ENCODE data around the gene FAM135A. TPM values are rescaled to one million over a fixed set of nuclear protein-coding genes. Genes with fewer than 3 reads are reported as not detected.

FAM135A gene
- total and polyA plus RNA-seq, 10 of the 15 experiments (the other 5 are each of a cell fraction or from before 2014, with no cell fraction given), result 3.9 to 24.5 (median 13.7) TPM

- no peak for DNase-seq (ENCODE audit: low read depth, low spot score)
- 65% methylated on average over 4 of the region's 4 CpGs for whole genome bisulfite sequencing (ENCODE audit: insufficient coverage, insufficient replicate concordance, low lambda C conversion rate, missing lambda C conversion rate)
- H3K27me3 ChIP-seq (replicated peaks in 1 of 2; ENCODE audit: control insufficient read depth in 2 of 2, insufficient read depth in 2 of 2, low read length in 1 of 2), result no peaks in the 10 kb centered on the region
- intact Hi-C loops (cut with micrococcal nuclease; ENCODE audit: unreplicated experiment), result loop anchor here (10.0 kb wide), 1 partner anchor 505 kb away; no protein-coding TSS in a partner anchor
- no TSS peak for BruUV-seq (replicated peaks)
- no peak overlapping the region for H3K4me3 ChIP-seq
- H3K4me2 ChIP-seq (ENCODE audit: control insufficient read depth, insufficient read depth), result no peak overlapping the region
- ChIA-PET POLR2A (interaction anchor here (0.8 kb wide), 1 partner anchor 66 kb away, joined by 3 read pairs; no protein-coding TSS in a partner anchor), CTCF (interaction anchor here (0.5 to 4.5 kb wide), 4 partner anchors 9 to 159 kb away, joined by 3 to 35 read pairs (median 7); no protein-coding TSS in a partner anchor), RAD21 (ENCODE audit: unreplicated experiment) (interaction anchor here (0.6 to 1.3 kb wide), 4 partner anchors 10 to 158 kb away, joined by 3 to 5 read pairs (median 4); no protein-coding TSS in a partner anchor), SMC1A (ENCODE audit: uncharacterized antibody, unreplicated experiment) (interaction anchor here (0.7 to 1.9 kb wide), 10 partner anchors 9 to 307 kb away, joined by 3 to 9 read pairs (median 3); no protein-coding TSS in a partner anchor)
- H3K36me3 ChIP-seq (ENCODE audit: control insufficient read depth in 2 of 2, insufficient read depth in 2 of 2, low read length in 1 of 2), result no peaks in the 10 kb centered on the region
- H3K79me2 ChIP-seq (ENCODE audit: control insufficient read depth, insufficient read depth, low read length), result no peaks in the 10 kb centered on the region
- H3K4me1 ChIP-seq (ENCODE audit: control insufficient read depth, insufficient read depth, low read length), result no peaks in the 10 kb centered on the region; the same call in 1 of the 2 replicates
- H2AFZ ChIP-seq (ENCODE audit: control insufficient read depth, low read depth, low read length), result no peak overlapping the region
- H3K27ac ChIP-seq (ENCODE audit: control insufficient read depth, insufficient read depth), result no peak overlapping the region
- H4K20me1 ChIP-seq (ENCODE audit: control insufficient read depth, insufficient read depth), result no peaks in the 10 kb centered on the region
- no peak for FAIRE-seq
- ATAC-seq, result peak; percentile 29
- no peak overlapping the region for H3K9ac ChIP-seq (ENCODE audit: control insufficient read depth, insufficient read depth, low read length)
- H3K9me3 ChIP-seq (replicated peaks; ENCODE audit: control insufficient read depth, insufficient read depth, low read length), result no peaks in the 10 kb centered on the region
- in situ Hi-C loops (cut with MboI), result no loop called here
- TF ChIP-seq PML (IDR thresholded peaks at IDR 0.05; ENCODE audit: low read length), result no peak
- no peak for TF ChIP-seq HSF1 (IDR thresholded peaks at IDR 0.05; ENCODE audit: low read depth, low read length)
- TF ChIP-seq SUPT20H (IDR thresholded peaks at IDR 0.05; ENCODE audit: borderline replicate concordance, control insufficient read depth, low read depth, low read length), result no peak
- no peak for TF ChIP-seq MYB (IDR thresholded peaks at IDR 0.05; ENCODE audit: borderline replicate concordance, low read depth, low read length)
- no peak for TF ChIP-seq HDAC2 (IDR thresholded peaks at IDR 0.05)
- no peak for TF ChIP-seq CBX3 (IDR thresholded peaks at IDR 0.05; ENCODE audit: borderline replicate concordance, low read depth)
- no peak for TF ChIP-seq SPI1 (IDR thresholded peaks at IDR 0.05; ENCODE audit: borderline replicate concordance, insufficient read depth, low read depth, low read length)
- no peak for TF ChIP-seq FOXM1 (IDR thresholded peaks at IDR 0.05; ENCODE audit: low read depth, low read length)
- TF ChIP-seq KDM1A (IDR thresholded peaks at IDR 0.05; ENCODE audit: borderline replicate concordance), result no peak
- TF ChIP-seq SREBF1 (IDR thresholded peaks at IDR 0.05; ENCODE audit: low read length), result no peak
- TF ChIP-seq E4F1 (IDR thresholded peaks at IDR 0.05; ENCODE audit: borderline replicate concordance, partially characterized antibody), result no peak
- no peak for TF ChIP-seq POLR2AphosphoS5 (IDR thresholded peaks at IDR 0.05; ENCODE audit: low read length)
- TF ChIP-seq ESRRA (IDR thresholded peaks at IDR 0.05; ENCODE audit: low read length), result no peak
- TF ChIP-seq HDGF (IDR thresholded peaks at IDR 0.05), result no peak
- TF ChIP-seq RFX5 (IDR thresholded peaks at IDR 0.05; ENCODE audit: low read depth, low read length), result no peak
- TF ChIP-seq BMI1 (IDR thresholded peaks at IDR 0.05; ENCODE audit: borderline replicate concordance), result no peak
Measured at GRCh38 chr6:70379473-70380013, 33.8 kb upstream of the FAM135A start.

Data from GM12878 (cell line).